Measurements from ENCODE around the gene PADI3. TPM values are rescaled to one million over a fixed set of nuclear protein-coding genes. Genes with fewer than 3 reads are reported as not detected.

Gene PADI3
- total and polyA plus RNA-seq, 2 of the 13 experiments (the other 11 are each of a cell fraction or from before 2014, with no cell fraction given), result not detected

DNA sequence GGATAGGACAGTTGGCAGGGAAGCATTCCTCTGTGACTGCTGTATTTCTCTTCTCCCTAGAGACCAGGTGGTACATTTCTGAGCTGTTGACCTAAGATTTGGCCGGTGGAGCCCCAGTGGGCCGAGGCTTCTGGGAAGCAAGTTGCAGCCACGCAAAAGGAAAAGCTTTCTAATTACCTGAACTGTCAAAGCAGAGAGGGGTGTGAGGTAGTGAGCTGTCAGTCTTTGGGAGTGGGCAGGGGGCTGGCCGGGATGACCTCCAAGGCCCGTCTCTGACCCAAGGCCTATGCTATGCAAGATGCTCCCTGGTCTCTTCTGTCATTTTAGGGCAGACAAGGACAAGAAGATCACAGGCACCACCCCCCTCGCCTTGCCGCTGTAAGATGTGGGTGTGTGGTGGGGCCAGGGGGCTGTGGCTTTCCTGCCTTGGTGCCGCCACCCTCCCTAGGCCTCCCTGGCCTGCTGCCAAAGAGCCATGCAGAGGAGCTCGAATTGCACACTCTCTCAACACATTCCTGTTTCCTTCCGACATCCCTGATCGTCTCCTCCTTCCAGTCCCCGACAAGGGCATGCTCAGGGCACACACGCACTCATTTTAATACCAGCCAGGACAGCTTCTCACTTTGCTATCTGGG is 36.3 kb upstream of the PADI3 start:
- CTCF ChIA-PET (ENCODE audit: low intra/inter-chr PET ratio, low total read pairs), result no interaction called here
- WGBS (ENCODE audit: low lambda C conversion rate), result 35% methylated on average over 9 of the region's 13 CpGs
- no peak overlapping the region for H3K4me3 ChIP-seq (replicated peaks in 1 of 3; ENCODE audit: insufficient read depth in 1 of 3, low read depth in 2 of 3, low read length in 3 of 3)
- H3K27me3 ChIP-seq (ENCODE audit: control insufficient read depth in 1 of 2, insufficient read depth in 2 of 2, low read length in 2 of 2), result peaks cover 0 to 20% of the 10 kb centered on the region in 2 experiments; a peak in 1 of 5 replicates
- H3K4me2 ChIP-seq (ENCODE audit: low read depth, low read length), result no peak overlapping the region
- ATAC-seq, result no peak
- no peak overlapping the region for H2AFZ ChIP-seq (ENCODE audit: low read length)
- FAIRE-seq, result no peak
- no peak overlapping the region for H3K9ac ChIP-seq (ENCODE audit: insufficient read depth, low read depth, low read length)
- H3K27ac ChIP-seq (ENCODE audit: extremely low read length, insufficient read depth, low read length), result no peak overlapping the region
- no peak for DNase-seq (ENCODE audit: low spot score)
- H3K79me2 ChIP-seq (ENCODE audit: insufficient read depth, low read length), result no peaks in the 10 kb centered on the region
- no peaks in the 10 kb centered on the region for H3K36me3 ChIP-seq (replicated peaks in 1 of 2; ENCODE audit: control insufficient read depth in 1 of 2, insufficient read depth in 2 of 2, low read length in 2 of 2)
- POLR2A ChIA-PET, result no interaction called here
- in situ Hi-C loops (cut with HindIII; ENCODE audit: extremely low pct_ligation_motif_present, low pct_unique_long_range_greater_than_20kb), result no loop called here
- no peaks in the 10 kb centered on the region for H3K4me1 ChIP-seq (ENCODE audit: insufficient read depth, low read length)
- no peaks in the 10 kb centered on the region for H3K9me3 ChIP-seq (ENCODE audit: low read length)
- BruUV-seq (replicated peaks), result no TSS peak
- H4K20me1 ChIP-seq (ENCODE audit: insufficient read depth, low read length), result no peaks in the 10 kb centered on the region
- intact Hi-C loops (cut with micrococcal nuclease; ENCODE audit: unreplicated experiment), result no loop called here
- TF ChIP-seq THAP11 (CRISPR knock-in tag; IDR thresholded peaks at IDR 0.05) (no peak), NRL (CRISPR knock-in tag; IDR thresholded peaks at IDR 0.05; ENCODE audit: borderline replicate concordance) (no peak), SKI (IDR thresholded peaks at IDR 0.05; ENCODE audit: partially characterized antibody) (no peak), TOE1 (CRISPR knock-in tag; IDR thresholded peaks at IDR 0.05) (no peak), ISL2 (CRISPR knock-in tag; IDR thresholded peaks at IDR 0.05) (no peak), ZKSCAN8 (CRISPR knock-in tag; IDR thresholded peaks at IDR 0.05; ENCODE audit: borderline replicate concordance) (no peak), CENPX (CRISPR knock-in tag; IDR thresholded peaks at IDR 0.05) (no peak), ZNF891 (CRISPR knock-in tag; IDR thresholded peaks at IDR 0.05) (no peak), ZNF607 (CRISPR knock-in tag; IDR thresholded peaks at IDR 0.05; ENCODE audit: borderline replicate concordance) (no peak), NKX3-1 (CRISPR knock-in tag; IDR thresholded peaks at IDR 0.05) (no peak), CENPT (CRISPR knock-in tag; IDR thresholded peaks at IDR 0.05; ENCODE audit: low read depth) (no peak), NR2C2 (CRISPR knock-in tag; IDR thresholded peaks at IDR 0.05; ENCODE audit: borderline replicate concordance) (no peak)
- TF ChIP-seq, protein P1, sequence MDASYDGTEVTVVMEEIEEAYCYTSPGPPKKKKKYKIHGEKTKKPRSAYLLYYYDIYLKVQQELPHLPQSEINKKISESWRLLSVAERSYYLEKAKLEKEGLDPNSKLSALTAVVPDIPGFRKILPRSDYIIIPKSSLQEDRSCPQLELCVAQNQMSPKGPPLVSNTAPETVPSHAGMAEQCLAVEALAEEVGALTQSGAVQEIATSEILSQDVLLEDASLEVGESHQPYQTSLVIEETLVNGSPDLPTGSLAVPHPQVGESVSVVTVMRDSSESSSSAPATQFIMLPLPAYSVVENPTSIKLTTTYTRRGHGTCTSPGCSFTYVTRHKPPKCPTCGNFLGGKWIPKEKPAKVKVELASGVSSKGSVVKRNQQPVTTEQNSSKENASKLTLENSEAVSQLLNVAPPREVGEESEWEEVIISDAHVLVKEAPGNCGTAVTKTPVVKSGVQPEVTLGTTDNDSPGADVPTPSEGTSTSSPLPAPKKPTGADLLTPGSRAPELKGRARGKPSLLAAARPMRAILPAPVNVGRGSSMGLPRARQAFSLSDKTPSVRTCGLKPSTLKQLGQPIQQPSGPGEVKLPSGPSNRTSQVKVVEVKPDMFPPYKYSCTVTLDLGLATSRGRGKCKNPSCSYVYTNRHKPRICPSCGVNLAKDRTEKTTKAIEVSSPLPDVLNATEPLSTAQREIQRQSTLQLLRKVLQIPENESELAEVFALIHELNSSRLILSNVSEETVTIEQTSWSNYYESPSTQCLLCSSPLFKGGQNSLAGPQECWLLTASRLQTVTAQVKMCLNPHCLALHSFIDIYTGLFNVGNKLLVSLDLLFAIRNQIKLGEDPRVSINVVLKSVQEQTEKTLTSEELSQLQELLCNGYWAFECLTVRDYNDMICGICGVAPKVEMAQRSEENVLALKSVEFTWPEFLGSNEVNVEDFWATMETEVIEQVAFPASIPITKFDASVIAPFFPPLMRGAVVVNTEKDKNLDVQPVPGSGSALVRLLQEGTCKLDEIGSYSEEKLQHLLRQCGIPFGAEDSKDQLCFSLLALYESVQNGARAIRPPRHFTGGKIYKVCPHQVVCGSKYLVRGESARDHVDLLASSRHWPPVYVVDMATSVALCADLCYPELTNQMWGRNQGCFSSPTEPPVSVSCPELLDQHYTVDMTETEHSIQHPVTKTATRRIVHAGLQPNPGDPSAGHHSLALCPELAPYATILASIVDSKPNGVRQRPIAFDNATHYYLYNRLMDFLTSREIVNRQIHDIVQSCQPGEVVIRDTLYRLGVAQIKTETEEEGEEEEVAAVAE (CRISPR knock-in tag; IDR thresholded peaks at IDR 0.05; ENCODE audit: borderline replicate concordance), result no peak
- TF ChIP-seq, protein P2, sequence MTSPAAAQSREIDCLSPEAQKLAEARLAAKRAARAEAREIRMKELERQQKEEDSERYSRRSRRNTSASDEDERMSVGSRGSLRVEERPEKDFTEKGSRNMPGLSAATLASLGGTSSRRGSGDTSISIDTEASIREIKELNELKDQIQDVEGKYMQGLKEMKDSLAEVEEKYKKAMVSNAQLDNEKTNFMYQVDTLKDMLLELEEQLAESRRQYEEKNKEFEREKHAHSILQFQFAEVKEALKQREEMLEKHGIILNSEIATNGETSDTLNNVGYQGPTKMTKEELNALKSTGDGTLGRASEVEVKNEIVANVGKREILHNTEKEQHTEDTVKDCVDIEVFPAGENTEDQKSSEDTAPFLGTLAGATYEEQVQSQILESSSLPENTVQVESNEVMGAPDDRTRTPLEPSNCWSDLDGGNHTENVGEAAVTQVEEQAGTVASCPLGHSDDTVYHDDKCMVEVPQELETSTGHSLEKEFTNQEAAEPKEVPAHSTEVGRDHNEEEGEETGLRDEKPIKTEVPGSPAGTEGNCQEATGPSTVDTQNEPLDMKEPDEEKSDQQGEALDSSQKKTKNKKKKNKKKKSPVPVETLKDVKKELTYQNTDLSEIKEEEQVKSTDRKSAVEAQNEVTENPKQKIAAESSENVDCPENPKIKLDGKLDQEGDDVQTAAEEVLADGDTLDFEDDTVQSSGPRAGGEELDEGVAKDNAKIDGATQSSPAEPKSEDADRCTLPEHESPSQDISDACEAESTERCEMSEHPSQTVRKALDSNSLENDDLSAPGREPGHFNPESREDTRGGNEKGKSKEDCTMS (CRISPR knock-in tag; conservative IDR thresholded peaks at IDR 0.05), result no peak
- TF ChIP-seq, protein P3, sequence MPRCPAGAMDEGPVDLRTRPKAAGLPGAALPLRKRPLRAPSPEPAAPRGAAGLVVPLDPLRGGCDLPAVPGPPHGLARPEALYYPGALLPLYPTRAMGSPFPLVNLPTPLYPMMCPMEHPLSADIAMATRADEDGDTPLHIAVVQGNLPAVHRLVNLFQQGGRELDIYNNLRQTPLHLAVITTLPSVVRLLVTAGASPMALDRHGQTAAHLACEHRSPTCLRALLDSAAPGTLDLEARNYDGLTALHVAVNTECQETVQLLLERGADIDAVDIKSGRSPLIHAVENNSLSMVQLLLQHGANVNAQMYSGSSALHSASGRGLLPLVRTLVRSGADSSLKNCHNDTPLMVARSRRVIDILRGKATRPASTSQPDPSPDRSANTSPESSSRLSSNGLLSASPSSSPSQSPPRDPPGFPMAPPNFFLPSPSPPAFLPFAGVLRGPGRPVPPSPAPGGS (CRISPR knock-in tag; IDR thresholded peaks at IDR 0.05), result no peak

All from HepG2 (cell line).